Activated CD4-positive, alpha-beta T cell treated with anti-CD3 and anti-CD28 coated beads, Interleukin-2, amount 10 ng/mL, durations not matched to agents 7 days and 5 days (primary cell): ENCODE results near the gene TRERF1. TPM values are rescaled to one million over a fixed set of nuclear protein-coding genes. Genes with fewer than 3 reads are reported as not detected.
"Not testable (repeated sequence)": the region's sequence is repeated elsewhere in the genome, so short reads cannot be mapped to it uniquely, and the experiment has no call there.

Source experiments
- CTCF ChIA-PET: fragments of 350-600 bp; sonication (Branson Sonifier 250); formaldehyde crosslinking; loops from one replicate; lab custom pipeline; 2021; ENCODE audit warnings: antibody characterized with exemption; lab: Charles Lee
- POLR2A ChIA-PET: fragments of 350-600 bp; sonication (Branson Sonifier 250); formaldehyde crosslinking; loops from one replicate; lab custom pipeline; 2021; ENCODE audit warnings: antibody characterized with exemption; lab: Charles Lee
- DNase-seq: peaks from one replicate; pipeline ENCODE4 v3.0.0-alpha.2; 2020
- H3K27ac Mint-ChIP-seq: one replicate; pipeline ENCODE4 v1.8.0; 2021; ENCODE audit warnings: mild to moderate bottlenecking, moderate library complexity, mixed read lengths
- H3K27me3 Mint-ChIP-seq: one replicate; pipeline ENCODE4 v1.8.0; 2021; ENCODE audit warnings: mixed read lengths
- H3K36me3 Mint-ChIP-seq: one replicate; pipeline ENCODE4 v1.8.0; 2021; ENCODE audit warnings: low read depth, mixed read lengths
- H3K4me1 Mint-ChIP-seq: one replicate; pipeline ENCODE4 v1.8.0; 2021; ENCODE audit warnings: mixed read lengths
- H3K4me3 Mint-ChIP-seq: one replicate; pipeline ENCODE4 v1.8.0; 2021; ENCODE audit warnings: mild to moderate bottlenecking, moderate library complexity, mixed read lengths
- H3K9me3 Mint-ChIP-seq: one replicate; pipeline ENCODE4 v1.8.0; 2021; ENCODE audit warnings: mixed read lengths
- total RNA-seq, 2 experiments: library from RNA; stranded (reverse); gene quantifications; one replicate each; pipeline ENCODE4 v1.2.3, GENCODE V29; 2021

TRERF1 gene
- total RNA-seq, 2 experiments from 2014 or later, result 18.6 to 20.3 TPM

DNA sequence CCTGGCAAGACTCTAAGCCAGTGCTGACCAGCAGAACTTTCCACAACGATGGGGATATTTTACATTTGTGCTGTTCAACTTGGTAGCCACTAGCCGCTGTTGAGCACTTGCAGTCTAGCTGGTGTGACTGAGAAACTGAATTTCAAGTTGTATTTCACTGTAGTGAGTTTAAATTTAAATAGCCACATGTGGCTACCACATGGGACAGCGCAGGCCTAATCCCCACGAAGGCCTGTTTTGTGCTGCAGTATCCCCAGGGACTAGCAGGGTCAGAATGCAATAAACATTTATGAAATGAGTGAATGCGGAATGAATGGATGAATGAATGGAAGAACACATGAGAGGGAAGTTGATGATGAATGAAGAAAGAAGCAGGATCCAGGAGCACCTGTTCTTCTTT is 115.8 kb downstream of the TRERF1 start:
- Mint-ChIP-seq H3K27me3 (no peaks in the 10 kb centered on the region), H3K36me3 (peaks cover 9% of the 10 kb centered on the region), H3K9me3 (no peaks in the 10 kb centered on the region), H3K4me1 (peaks cover 44% of the 10 kb centered on the region), H3K27ac (no peak overlapping the region), H3K4me3 (no peak overlapping the region)
- ChIA-PET CTCF (interaction anchor here (1.4 kb wide), 1 partner anchor 31 kb away, joined by 3 read pairs; no protein-coding TSS in a partner anchor), POLR2A (no interaction called here)
- DNase-seq, result no peak

DNA sequence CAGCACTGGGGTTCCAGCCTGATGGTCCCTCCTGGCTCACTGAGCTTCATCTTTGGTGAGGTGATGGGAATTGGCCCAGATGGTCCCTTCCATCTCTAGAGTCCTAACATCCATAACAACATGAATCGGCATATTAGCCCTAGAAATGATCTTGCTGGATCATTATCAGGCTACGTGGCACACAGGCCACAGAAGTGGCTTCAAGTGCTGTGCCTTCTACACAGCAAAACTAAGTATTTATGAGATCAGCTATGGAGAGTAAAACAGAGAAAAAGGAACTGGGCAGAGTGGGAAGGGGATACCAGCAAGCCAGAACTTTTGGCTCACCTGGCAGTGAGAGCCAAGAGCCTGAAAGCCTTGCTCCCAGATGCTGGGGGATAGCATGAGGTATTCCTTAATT is 116.9 kb downstream of the TRERF1 start:
- ChIA-PET POLR2A (no interaction called here), CTCF (no interaction called here)
- DNase-seq, result no peak
- no peaks in the 10 kb centered on the region for H3K27me3 Mint-ChIP-seq
- H3K36me3 Mint-ChIP-seq, result peaks cover 7% of the 10 kb centered on the region
- H3K9me3 Mint-ChIP-seq, result no peaks in the 10 kb centered on the region
- H3K27ac Mint-ChIP-seq, result no peak overlapping the region
- no peak overlapping the region for H3K4me3 Mint-ChIP-seq
- peaks cover 34% of the 10 kb centered on the region for H3K4me1 Mint-ChIP-seq

DNA sequence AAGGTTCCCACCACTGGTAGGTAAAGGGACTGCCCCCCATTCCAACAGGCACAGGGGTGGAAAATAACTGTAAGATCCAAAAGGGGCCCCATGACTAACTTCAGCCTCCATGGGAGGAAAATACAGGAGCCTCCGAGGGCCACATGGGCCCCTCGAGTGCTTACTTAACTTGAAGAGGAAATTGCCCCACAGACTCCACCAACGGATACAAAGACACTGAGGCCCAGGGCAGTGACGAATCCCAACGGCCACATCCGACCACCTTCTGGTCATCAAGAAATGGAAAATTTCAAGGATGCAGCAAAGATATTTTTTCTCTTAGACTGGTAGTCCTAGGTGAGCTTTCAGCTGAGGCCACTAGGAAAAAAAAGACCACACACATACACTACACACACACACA is 118.1 kb downstream of the TRERF1 start:
- H3K9me3 Mint-ChIP-seq, result no peaks in the 10 kb centered on the region
- H3K36me3 Mint-ChIP-seq, result peaks cover 6% of the 10 kb centered on the region
- H3K4me3 Mint-ChIP-seq, result no peak overlapping the region
- ChIA-PET POLR2A (interaction anchor here (0.6 kb wide), 1 partner anchor 435 kb away, joined by 3 read pairs; no protein-coding TSS in a partner anchor), CTCF (no interaction called here)
- no peak overlapping the region for H3K27ac Mint-ChIP-seq
- DNase-seq, result no peak
- H3K4me1 Mint-ChIP-seq, result peaks cover 22% of the 10 kb centered on the region
- H3K27me3 Mint-ChIP-seq, result no peaks in the 10 kb centered on the region

DNA sequence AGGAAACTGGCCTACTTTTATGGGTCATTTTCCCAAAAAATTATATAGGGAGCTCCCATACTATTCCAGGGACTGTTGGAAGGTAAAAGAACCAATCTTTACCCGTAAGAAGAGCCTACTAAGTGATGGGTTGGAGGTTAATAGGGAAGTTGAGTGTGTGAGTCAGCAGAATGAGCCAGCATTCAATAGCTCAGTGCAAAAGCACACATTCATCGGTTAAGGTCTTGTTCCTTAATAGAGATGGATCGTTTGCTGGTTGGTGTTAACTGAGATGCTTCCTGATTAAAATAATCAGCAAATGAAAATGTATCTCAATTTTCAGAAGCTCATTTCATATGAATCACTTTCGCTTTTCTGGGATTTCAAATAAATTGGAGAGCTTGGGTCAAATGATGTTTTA is 118.8 kb downstream of the TRERF1 start:
- Mint-ChIP-seq H3K27ac (no peak overlapping the region), H3K9me3 (no peaks in the 10 kb centered on the region), H3K4me3 (no peak overlapping the region), H3K4me1 (peaks cover 15% of the 10 kb centered on the region), H3K27me3 (no peaks in the 10 kb centered on the region), H3K36me3 (peaks cover 2% of the 10 kb centered on the region)
- no peak for DNase-seq
- ChIA-PET POLR2A (no interaction called here), CTCF (interaction anchor here (0.6 to 1.3 kb wide), 3 partner anchors 27 to 215 kb away, joined by 3 to 5 read pairs (median 4); no protein-coding TSS in a partner anchor)

DNA sequence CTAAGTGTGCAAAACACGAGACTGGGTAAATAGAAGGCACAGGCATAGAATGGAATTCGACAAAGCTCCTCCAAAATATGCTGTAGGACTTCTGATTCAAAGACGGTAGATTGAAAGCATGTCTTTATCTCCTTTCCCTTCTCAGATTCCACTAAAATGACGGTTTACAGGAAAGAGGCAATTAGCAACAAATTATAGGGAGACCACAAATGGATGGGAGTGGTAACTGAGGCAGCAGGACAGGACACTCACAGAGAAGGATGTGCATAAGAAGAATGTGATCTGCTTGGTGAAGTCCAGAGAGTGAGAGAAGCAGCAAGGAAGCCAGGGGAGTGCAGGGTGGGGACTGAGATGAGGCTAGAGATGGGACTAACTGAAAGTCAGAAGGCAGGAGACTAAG is 120.7 kb downstream of the TRERF1 start:
- peaks cover 20% of the 10 kb centered on the region for H3K4me1 Mint-ChIP-seq
- H3K4me3 Mint-ChIP-seq, result no peak overlapping the region
- H3K27me3 Mint-ChIP-seq, result no peaks in the 10 kb centered on the region
- H3K36me3 Mint-ChIP-seq, result peaks cover 2% of the 10 kb centered on the region
- H3K27ac Mint-ChIP-seq, result no peak overlapping the region
- ChIA-PET CTCF (no interaction called here), POLR2A (no interaction called here)
- no peak for DNase-seq
- H3K9me3 Mint-ChIP-seq, result no peaks in the 10 kb centered on the region

DNA sequence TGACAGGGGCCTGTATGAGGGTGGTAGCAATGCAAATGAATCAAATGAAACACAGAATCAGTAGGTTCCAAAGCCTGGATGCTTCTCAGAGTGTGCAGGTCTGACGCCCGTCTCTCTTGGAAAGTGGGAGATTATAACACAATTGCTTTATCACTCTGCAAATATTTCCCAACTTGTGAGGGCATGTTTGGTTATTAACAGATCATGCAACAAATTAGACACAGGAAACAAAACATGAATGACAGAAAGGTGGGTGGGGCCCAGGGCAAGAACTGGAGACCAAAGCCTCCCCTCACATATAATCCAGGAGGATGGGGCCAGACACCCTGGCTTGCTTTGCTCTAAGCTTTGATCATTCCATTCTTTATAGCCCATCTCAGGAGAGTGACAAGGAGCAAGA is 125.5 kb downstream of the TRERF1 start:
- H3K27ac Mint-ChIP-seq, result no peak overlapping the region
- H3K4me1 Mint-ChIP-seq, result peaks cover 20% of the 10 kb centered on the region
- H3K4me3 Mint-ChIP-seq, result no peak overlapping the region
- POLR2A ChIA-PET, result no interaction called here
- peaks cover 5% of the 10 kb centered on the region for H3K36me3 Mint-ChIP-seq
- no peaks in the 10 kb centered on the region for H3K27me3 Mint-ChIP-seq
- peaks cover 10% of the 10 kb centered on the region for H3K9me3 Mint-ChIP-seq
- DNase-seq, result no peak
- CTCF ChIA-PET, result interaction anchor here (1.0 to 1.3 kb wide), 3 partner anchors 11 to 16 kb away, joined by 3 read pairs; no protein-coding TSS in a partner anchor

DNA sequence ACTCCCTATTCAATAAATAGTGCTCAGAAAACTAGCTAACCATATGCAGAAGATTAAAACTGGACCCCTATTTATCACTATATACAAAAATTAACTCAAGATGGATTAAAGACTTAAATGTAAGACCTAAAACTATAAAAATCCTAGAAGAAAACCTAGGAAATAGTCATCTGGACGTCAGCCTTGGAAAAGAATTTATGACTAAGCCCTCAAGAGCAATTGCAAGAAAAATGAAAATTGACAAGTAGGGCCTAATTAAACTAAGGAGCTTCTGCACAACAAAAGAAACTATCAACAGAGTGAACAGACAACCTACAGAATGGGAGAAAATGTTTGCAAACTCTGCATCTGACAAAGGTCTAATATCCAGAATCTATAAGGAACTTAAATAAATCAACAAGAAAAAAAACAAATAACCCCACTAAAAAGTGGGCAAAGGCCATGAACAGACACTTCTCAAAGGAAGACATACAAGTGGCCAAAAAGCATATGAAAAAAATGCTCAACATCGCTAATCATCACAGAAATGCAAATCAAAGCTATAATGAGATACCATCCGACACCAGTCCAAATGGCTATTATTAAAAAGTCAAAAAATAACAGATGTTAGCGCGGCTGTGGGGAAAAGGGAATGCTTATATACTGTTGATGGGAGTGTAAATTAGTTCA is 126.9 kb downstream of the TRERF1 start:
- Mint-ChIP-seq H3K4me1 (peaks cover 30% of the 10 kb centered on the region), H3K36me3 (peaks cover 11% of the 10 kb centered on the region), H3K9me3 (peaks cover 10% of the 10 kb centered on the region)
- H3K4me3 Mint-ChIP-seq, POLR2A ChIA-PET, H3K27me3 Mint-ChIP-seq, H3K27ac Mint-ChIP-seq, DNase-seq: not testable (repeated sequence)
- CTCF ChIA-PET, result interaction anchor here (0.7 kb wide), 1 partner anchor 122 kb away, joined by 3 read pairs; no protein-coding TSS in a partner anchor

DNA sequence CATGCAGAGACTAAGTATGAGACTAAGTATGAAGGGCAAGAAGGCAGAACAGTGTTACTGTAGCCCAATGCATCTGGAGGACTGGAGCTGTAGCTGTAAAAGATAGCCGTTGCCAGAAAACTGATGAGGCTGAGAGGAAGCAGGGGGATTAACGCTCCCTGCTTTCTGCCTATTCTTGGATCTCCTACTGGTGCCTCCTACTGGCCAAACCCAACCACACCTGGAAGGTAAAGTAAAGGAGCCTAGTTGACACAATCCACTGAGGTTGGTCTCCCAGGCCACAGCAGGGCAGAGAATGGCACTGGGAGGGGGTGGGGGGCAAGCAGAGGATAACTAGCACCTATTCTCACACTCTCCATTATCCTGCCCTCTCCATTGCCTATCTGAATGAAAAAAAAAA is 129.1 kb downstream of the TRERF1 start:
- H3K27me3 Mint-ChIP-seq, result no peaks in the 10 kb centered on the region
- H3K4me1 Mint-ChIP-seq, result peaks cover 30% of the 10 kb centered on the region
- peaks cover 10% of the 10 kb centered on the region for H3K9me3 Mint-ChIP-seq
- H3K4me3 Mint-ChIP-seq, result no peak overlapping the region
- POLR2A ChIA-PET, result no interaction called here
- DNase-seq, result no peak
- CTCF ChIA-PET, result no interaction called here
- H3K36me3 Mint-ChIP-seq, result peaks cover 11% of the 10 kb centered on the region
- H3K27ac Mint-ChIP-seq, result no peak overlapping the region

DNA sequence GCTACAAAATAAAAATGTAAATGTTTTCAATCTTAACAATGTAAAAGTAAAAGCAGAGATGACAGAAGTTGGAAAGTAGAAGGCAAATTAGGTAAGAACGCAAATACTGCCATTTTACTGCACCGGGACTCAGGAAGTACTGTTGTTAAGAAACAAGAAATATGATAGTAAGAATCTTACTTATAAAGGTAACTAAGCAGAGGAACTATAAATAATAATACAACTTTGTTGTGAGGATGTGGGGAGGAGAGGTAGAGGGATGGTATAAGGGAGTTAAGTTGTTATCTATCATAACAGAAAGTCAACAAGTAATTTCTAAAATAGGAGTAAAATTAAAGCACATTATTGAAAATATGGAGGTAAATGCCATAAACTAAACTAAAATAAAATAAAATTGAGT is 129.8 kb downstream of the TRERF1 start:
- H3K27ac Mint-ChIP-seq, result no peak overlapping the region
- H3K27me3 Mint-ChIP-seq, result no peaks in the 10 kb centered on the region
- peaks cover 11% of the 10 kb centered on the region for H3K36me3 Mint-ChIP-seq
- no peak for DNase-seq
- POLR2A ChIA-PET, result no interaction called here
- H3K4me1 Mint-ChIP-seq, result peaks cover 30% of the 10 kb centered on the region
- CTCF ChIA-PET, result interaction anchor here (0.8 to 1.2 kb wide), 2 partner anchors 8 to 19 kb away, joined by 3 to 4 read pairs; no protein-coding TSS in a partner anchor
- H3K4me3 Mint-ChIP-seq, result no peak overlapping the region
- peaks cover 10% of the 10 kb centered on the region for H3K9me3 Mint-ChIP-seq

DNA sequence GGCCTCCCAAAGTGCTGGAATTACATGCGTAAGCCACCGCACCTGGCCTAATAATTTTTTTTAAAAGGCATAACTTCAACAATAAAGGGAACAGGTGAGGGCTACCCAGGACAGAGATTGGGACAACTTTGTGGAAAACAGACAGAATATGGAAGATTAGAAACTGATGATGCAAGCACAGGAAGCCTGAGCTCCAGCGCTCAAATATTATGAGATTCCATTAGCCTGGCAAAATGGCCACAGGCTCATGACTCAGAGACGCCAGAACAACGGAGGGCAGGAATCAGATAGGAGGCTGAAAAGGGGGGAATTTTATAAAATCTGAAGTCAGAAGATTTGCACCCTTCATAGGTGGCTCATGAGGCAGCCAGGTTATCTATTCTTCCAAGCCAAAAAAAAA is 131.0 kb downstream of the TRERF1 start:
- H3K4me1 Mint-ChIP-seq, result peaks cover 30% of the 10 kb centered on the region
- no peaks in the 10 kb centered on the region for H3K27me3 Mint-ChIP-seq
- H3K27ac Mint-ChIP-seq, result no peak overlapping the region
- POLR2A ChIA-PET, result no interaction called here
- DNase-seq, result no peak
- peaks cover 9% of the 10 kb centered on the region for H3K9me3 Mint-ChIP-seq
- CTCF ChIA-PET, result interaction anchor here (1.2 kb wide), 1 partner anchor 9 kb away, joined by 4 read pairs; no protein-coding TSS in a partner anchor
- H3K36me3 Mint-ChIP-seq, result peaks cover 11% of the 10 kb centered on the region
- H3K4me3 Mint-ChIP-seq, result no peak overlapping the region

DNA sequence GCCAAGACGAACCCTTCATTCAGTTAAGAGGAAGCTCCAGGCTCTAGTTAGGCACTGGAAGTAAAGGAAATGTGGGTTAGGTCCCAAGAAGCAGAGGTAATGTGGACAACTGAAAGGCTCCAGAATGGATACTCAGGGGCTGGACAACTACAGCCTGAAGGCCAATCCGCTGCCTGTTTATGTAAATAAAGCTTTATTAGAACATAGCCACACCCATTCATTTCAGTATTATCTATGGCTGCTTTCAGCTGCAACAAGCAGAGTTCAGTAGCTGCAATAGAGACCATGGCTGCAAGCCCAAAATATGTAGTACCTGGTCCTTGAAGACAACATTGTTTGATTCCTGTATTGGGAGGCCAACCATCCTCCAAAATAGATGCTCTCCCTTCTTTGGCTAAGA is 133.2 kb downstream of the TRERF1 start:
- Mint-ChIP-seq H3K9me3 (no peaks in the 10 kb centered on the region), H3K27ac (no peak overlapping the region), H3K27me3 (no peaks in the 10 kb centered on the region), H3K4me1 (peaks cover 39% of the 10 kb centered on the region), H3K4me3 (no peak overlapping the region), H3K36me3 (peaks cover 11% of the 10 kb centered on the region)
- no peak for DNase-seq
- ChIA-PET POLR2A (no interaction called here), CTCF (no interaction called here)

DNA sequence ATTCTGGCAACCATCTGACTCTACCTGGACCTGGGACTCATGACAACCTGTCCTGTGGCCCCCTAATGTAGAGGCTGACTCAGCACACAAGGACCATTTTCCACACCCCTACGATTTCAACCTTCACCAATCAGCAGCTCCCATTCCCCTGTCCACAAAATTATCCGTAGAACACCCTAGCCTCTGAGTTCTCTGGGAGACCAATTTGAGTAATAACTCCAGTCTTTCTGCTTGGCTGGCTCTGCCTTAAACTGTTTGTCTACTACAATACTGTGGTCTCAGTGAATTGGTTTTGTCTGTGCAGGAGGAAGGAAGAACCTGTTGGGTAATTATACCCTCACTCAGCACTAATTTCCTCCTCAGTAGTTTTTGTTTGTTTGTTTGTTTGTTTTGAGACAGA is 134.7 kb downstream of the TRERF1 start:
- ChIA-PET POLR2A (no interaction called here), CTCF (interaction anchor here (0.6 to 1.6 kb wide), 4 partner anchors 20 to 104 kb away, joined by 3 to 5 read pairs (median 4); no protein-coding TSS in a partner anchor)
- H3K9me3 Mint-ChIP-seq, result no peaks in the 10 kb centered on the region
- H3K27me3 Mint-ChIP-seq, result no peaks in the 10 kb centered on the region
- H3K4me1 Mint-ChIP-seq, result peaks cover 45% of the 10 kb centered on the region
- no peak overlapping the region for H3K4me3 Mint-ChIP-seq
- peaks cover 12% of the 10 kb centered on the region for H3K36me3 Mint-ChIP-seq
- DNase-seq, result no peak
- H3K27ac Mint-ChIP-seq, result no peak overlapping the region
